Osteoblast (primary cell): ENCODE measurements around the gene DYSF. TPM values are rescaled to one million over a fixed set of nuclear protein-coding genes. Genes with fewer than 3 reads are reported as not detected.
"Not testable (repeated sequence)": the region's sequence is repeated elsewhere in the genome, so short reads cannot be mapped to it uniquely, and the experiment has no call there.

Experiments used
- DNase-seq: peaks from one replicate; pipeline ENCODE4 v3.0.0; 2011; ENCODE audit warnings: low spot score, mixed read lengths; ENCODE audit not compliant: insufficient read length; ENCODE audit errors: missing footprints
- H2AFZ ChIP-seq: 2 replicates; pipeline ENCODE4 v1.6.0; 2011; ENCODE audit warnings: mild to moderate bottlenecking, low read length
- H3K27ac ChIP-seq: 2 replicates; pipeline ENCODE4 v1.5.1; 2011; ENCODE audit warnings: mild to moderate bottlenecking, low read depth, low read length, moderate library complexity
- H3K27me3 ChIP-seq: 2 replicates; pipeline ENCODE4 v1.6.0; 2012; ENCODE audit warnings: mild to moderate bottlenecking, control low read depth, inconsistent platforms, low read length, moderate library complexity; ENCODE audit not compliant: insufficient read depth
- H3K36me3 ChIP-seq: 2 replicates; pipeline ENCODE4 v1.5.1; 2011; ENCODE audit warnings: mild to moderate bottlenecking, low read length, control low read depth, moderate library complexity; ENCODE audit not compliant: insufficient read depth
- H3K4me1 ChIP-seq: 2 replicates; pipeline ENCODE4 v1.5.1; 2011; ENCODE audit warnings: mild to moderate bottlenecking, low read length, control low read depth, moderate library complexity; ENCODE audit not compliant: insufficient read depth
- H3K4me2 ChIP-seq: 2 replicates; pipeline ENCODE4 v1.6.0; 2011; ENCODE audit warnings: mild to moderate bottlenecking, low read length; ENCODE audit not compliant: insufficient read depth
- H3K4me3 ChIP-seq: fragments of 200-600 bp; sonication (generic); 3 replicates; pipeline ENCODE4 v1.5.1; 2012; ENCODE audit warnings: mild to moderate bottlenecking, low read length, inconsistent platforms; ENCODE audit not compliant: insufficient read depth
- H3K79me2 ChIP-seq: 2 replicates; pipeline ENCODE4 v1.6.0; 2012; ENCODE audit warnings: mild to moderate bottlenecking, low read length, control low read depth, inconsistent platforms; ENCODE audit not compliant: insufficient read depth
- H3K9me3 ChIP-seq: 2 replicates; pipeline ENCODE4 v1.5.1; 2011; ENCODE audit warnings: low read depth, low read length, control low read depth
- H4K20me1 ChIP-seq: 2 replicates; pipeline ENCODE4 v1.6.0; 2012; ENCODE audit warnings: mild to moderate bottlenecking, low read length, control low read depth; ENCODE audit not compliant: insufficient read depth
- total RNA-seq: library from RNA; depleted of rRNA; stranded (reverse); fragments of >200 nt; gene quantifications from 2 replicates; pipeline ENCODE4 v1.2.3, GENCODE V29; 2012
- TF ChIP-seq, protein P1 (sequence below): IDR thresholded peaks from 2 replicates; pipeline ENCODE4 v1.5.1; 2011; ENCODE audit warnings: mild to moderate bottlenecking, low read depth, low read length, moderate library complexity; ENCODE audit errors: extremely low read depth

The DYSF gene
- total RNA-seq, 1 donor: 4.3 TPM

DNA sequence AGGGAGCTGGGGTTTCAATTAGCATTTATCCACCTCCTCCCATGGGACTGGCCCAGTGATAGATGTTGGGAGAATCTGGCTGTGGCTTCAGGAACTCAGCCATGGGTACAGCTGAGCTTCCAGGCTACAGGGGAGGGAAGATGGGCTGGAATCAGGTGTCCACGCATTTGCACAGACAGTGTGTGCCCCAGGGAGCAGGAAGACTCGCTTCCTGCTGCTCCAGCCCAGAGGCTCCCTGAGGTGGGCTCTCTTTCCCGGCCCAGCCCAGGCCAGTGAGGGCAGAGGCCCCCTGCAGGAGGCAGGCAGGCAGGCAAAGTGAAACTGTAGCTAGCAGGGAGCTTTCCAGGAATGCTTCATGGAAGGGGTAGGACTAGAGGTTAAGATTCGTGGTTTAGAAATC is 28.7 kb downstream of the DYSF start:
- H2AFZ ChIP-seq: no peak overlapping the region
- no peaks in the 10 kb centered on the region for H3K36me3 ChIP-seq
- H3K4me2 ChIP-seq: no peak overlapping the region
- no peaks in the 10 kb centered on the region for H3K79me2 ChIP-seq
- H4K20me1 ChIP-seq: no peaks in the 10 kb centered on the region
- H3K27ac ChIP-seq: no peak overlapping the region
- H3K27me3 ChIP-seq: peaks cover 14% of the 10 kb centered on the region
- DNase-seq: no peak
- no peaks in the 10 kb centered on the region for H3K9me3 ChIP-seq
- H3K4me1 ChIP-seq: no peaks in the 10 kb centered on the region
- TF ChIP-seq, protein P1, sequence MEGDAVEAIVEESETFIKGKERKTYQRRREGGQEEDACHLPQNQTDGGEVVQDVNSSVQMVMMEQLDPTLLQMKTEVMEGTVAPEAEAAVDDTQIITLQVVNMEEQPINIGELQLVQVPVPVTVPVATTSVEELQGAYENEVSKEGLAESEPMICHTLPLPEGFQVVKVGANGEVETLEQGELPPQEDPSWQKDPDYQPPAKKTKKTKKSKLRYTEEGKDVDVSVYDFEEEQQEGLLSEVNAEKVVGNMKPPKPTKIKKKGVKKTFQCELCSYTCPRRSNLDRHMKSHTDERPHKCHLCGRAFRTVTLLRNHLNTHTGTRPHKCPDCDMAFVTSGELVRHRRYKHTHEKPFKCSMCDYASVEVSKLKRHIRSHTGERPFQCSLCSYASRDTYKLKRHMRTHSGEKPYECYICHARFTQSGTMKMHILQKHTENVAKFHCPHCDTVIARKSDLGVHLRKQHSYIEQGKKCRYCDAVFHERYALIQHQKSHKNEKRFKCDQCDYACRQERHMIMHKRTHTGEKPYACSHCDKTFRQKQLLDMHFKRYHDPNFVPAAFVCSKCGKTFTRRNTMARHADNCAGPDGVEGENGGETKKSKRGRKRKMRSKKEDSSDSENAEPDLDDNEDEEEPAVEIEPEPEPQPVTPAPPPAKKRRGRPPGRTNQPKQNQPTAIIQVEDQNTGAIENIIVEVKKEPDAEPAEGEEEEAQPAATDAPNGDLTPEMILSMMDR: no peak
- H3K4me3 ChIP-seq: no peak overlapping the region

DNA sequence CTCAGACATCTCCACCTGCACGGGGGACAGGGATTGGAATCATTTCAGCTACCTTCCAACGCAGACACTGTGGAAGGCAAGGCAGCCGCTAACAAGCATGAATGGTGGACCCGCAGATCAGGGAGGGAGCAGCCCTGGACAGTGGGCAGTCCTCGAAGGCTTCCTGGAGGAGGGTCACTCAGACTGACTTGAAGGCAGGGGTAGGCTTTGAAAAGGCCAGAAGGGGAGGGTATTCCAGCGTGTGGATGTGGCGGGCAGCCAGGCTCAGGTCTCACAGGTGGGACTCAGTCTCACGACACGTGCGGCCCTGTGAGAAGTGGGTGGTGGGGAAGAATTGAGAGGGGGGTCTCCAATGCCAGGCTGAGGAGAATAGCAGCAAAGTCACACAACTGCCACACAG is 29.9 kb downstream of the DYSF start:
- Histone ChIP-seq H3K36me3 (no peaks in the 10 kb centered on the region), H3K79me2 (no peaks in the 10 kb centered on the region), H3K4me3 (no peak overlapping the region), H2AFZ (no peak overlapping the region), H3K9me3 (no peaks in the 10 kb centered on the region), H3K27ac (no peak overlapping the region), H3K27me3 (peaks cover 14% of the 10 kb centered on the region), H4K20me1 (no peaks in the 10 kb centered on the region), H3K4me1 (no peaks in the 10 kb centered on the region), H3K4me2 (no peak overlapping the region)
- no peak for DNase-seq
- TF ChIP-seq, protein P1: no peak

DNA sequence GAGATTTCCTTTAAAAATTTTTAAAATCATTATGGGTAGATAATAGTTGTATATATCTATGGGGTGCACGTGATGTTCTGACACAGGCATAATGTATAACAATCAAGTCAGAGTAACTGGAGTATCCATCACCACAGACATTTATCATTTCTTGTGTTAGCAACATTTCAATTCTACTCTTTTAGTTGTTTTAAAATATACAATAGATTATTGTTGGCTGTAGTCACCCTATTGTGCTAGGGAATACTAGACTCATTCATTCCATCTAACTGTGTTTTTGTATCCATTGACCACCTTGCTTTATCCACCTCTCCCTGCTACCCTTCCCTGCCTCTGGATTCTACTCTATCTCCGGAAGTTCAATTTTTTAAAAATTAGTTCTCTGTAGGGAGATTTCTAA is 31.0 kb downstream of the DYSF start:
- no peaks in the 10 kb centered on the region for H3K36me3 ChIP-seq
- TF ChIP-seq, protein P1: no peak
- no peak overlapping the region for H2AFZ ChIP-seq
- peaks cover 14% of the 10 kb centered on the region for H3K27me3 ChIP-seq
- H3K9me3 ChIP-seq: no peaks in the 10 kb centered on the region
- no peaks in the 10 kb centered on the region for H3K4me1 ChIP-seq
- H3K4me2 ChIP-seq: no peak overlapping the region
- H4K20me1 ChIP-seq: no peaks in the 10 kb centered on the region
- DNase-seq: no peak
- H3K79me2 ChIP-seq: no peaks in the 10 kb centered on the region
- H3K4me3 ChIP-seq: no peak overlapping the region
- no peak overlapping the region for H3K27ac ChIP-seq

DNA sequence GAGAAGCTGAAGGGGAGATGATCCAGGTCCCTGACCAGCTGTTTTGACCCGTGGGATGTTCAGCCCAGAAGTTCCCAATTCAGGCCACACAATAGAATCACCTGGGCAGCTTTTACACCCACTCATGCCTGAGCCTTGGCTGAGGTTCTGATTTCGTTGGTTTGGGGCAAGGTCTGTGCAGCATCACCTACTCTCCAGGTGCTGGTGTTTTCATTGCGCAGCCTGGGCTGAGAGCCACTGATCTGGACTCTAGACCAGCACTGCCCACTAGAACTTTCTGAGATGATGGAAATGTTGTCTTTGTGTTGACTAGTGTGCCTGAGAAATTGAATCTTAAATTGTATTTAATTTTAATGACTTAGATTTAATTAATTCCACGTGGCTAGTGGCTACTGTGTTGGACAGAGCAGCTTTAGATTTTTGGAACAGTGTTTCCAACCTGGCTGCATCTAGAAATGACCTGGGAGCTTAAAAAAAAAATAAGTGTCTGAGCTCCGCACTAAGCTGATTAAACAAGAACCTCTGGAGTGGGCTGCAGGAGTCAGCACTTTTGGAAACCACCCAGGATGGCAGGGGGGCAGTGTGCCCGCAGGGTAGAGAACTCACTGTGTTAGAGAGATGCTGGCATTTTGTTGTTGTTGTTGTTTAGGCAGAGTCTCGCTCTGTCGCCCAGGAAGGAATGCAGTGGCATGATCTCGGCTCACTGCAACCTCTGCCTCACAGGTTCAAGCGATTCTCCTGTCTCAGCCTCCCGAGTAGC is 33.7 kb downstream of the DYSF start:
- Histone ChIP-seq H3K27me3 (peaks cover 8% of the 10 kb centered on the region), H3K27ac (no peak overlapping the region), H3K4me3 (no peak overlapping the region), H3K4me1 (no peaks in the 10 kb centered on the region), H2AFZ (no peak overlapping the region), H3K36me3 (no peaks in the 10 kb centered on the region), H3K4me2 (no peak overlapping the region), H4K20me1 (no peaks in the 10 kb centered on the region), H3K79me2 (no peaks in the 10 kb centered on the region), H3K9me3 (no peaks in the 10 kb centered on the region)
- TF ChIP-seq, protein P1: no peak
- no peak for DNase-seq

DNA sequence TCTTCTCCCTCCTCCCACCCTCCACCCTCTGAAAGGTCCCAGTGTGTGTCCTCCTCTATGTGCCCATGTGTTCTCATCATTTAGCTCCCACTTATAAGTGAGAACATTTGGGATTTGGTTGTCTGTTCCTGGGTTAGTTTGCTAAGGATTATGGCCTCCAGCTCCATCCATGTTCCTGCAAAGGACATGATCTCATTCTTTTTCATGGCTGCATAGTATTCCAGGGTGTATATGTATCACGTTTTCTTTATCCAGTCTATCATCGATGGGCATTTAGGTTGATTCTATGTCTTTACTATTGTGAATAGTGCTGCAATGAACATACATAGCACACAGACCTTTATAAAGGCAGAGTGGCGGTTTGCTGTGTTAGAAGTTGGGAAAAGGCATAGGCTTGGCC is 38.2 kb downstream of the DYSF start:
- not testable (repeated sequence) for H3K27ac ChIP-seq, H3K9me3 ChIP-seq, H4K20me1 ChIP-seq, H2AFZ ChIP-seq, H3K4me1 ChIP-seq, H3K4me2 ChIP-seq, H3K36me3 ChIP-seq, H3K4me3 ChIP-seq, DNase-seq, H3K79me2 ChIP-seq, H3K27me3 ChIP-seq
